ENCODE measurements around the gene SMCP. TPM values are rescaled to one million over a fixed set of nuclear protein-coding genes. Genes with fewer than 3 reads are reported as not detected.

SMCP gene
- polyA plus RNA-seq, 3 donors = not detected

DNA sequence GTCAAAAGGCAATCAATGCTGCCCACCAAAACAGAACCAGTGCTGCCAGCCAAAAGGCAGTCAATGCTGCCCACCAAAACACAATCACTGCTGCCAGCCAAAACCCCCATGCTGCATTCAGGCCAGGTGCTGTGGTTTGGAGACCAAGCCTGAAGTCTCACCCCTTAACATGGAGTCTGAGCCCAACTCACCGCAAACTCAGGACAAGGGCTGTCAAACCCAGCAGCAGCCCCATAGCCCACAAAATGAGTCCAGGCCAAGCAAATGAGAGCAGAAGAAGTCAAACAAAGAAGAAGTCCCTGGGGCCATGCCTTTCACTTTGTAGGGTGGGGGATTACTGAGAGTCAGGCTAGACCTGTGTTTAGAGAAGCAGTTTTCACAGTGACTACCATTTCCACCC, 6.4 kb downstream of the SMCP start:
- no peak for DNase-seq (ENCODE audit: extremely low read depth in 1 of 11, low read depth in 9 of 11, low spot score in 4 of 11)

DNA sequence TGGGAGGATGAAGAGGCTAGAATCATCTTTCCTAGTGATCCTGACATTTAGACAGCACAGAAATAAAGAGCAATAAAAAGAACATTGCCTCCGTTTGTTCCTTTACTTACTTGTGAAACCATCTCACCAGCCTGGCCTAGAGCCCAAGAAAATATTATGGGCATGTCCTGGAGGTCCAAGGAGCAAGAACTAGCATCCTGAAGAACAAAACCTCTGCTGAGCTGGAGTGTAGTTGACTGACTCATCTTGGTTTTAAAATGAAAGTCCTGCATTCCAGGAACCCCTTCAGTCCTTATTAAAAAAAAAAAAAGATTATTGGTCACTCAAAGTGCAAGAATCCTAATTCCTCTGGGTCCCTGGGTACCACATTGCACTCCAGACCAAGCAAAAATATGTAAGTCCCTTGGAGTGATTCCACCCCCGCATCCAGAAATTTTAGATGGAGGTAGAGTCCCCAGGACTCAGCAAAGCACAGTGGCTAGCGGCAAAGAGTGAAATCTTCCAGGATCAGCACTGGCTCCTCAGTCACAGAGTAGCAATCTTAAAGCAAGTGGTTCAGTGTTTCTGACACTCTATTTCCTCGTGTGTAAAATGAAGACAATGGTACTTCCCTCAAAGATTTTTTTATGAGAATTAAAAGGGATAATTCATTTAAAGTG, 7.0 kb downstream of the SMCP start:
- DNase-seq (ENCODE audit: extremely low read depth in 1 of 11, low read depth in 9 of 11, low spot score in 4 of 11) = no peak

DNA sequence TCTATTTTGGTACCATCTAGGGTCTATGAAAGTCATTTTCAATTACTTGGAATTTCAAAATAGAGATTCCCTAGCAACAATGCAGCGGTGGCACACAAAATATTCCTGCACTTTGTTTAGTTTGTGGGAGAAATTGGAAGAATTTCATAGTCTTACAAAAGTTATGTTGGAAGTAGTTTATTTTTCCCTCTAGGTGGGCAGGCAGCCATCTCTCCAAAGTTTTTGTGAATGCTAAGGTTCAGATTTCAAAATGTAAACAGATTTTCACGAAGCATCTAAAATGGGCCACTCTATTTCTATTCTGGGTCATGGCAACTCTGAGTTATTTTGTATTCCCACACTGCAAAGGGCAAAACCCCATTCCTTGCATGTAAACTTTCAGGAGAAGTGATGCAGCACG, 8.0 kb downstream of the SMCP start:
- no peak for DNase-seq (ENCODE audit: extremely low read depth in 1 of 11, low read depth in 9 of 11, low spot score in 4 of 11)

DNA sequence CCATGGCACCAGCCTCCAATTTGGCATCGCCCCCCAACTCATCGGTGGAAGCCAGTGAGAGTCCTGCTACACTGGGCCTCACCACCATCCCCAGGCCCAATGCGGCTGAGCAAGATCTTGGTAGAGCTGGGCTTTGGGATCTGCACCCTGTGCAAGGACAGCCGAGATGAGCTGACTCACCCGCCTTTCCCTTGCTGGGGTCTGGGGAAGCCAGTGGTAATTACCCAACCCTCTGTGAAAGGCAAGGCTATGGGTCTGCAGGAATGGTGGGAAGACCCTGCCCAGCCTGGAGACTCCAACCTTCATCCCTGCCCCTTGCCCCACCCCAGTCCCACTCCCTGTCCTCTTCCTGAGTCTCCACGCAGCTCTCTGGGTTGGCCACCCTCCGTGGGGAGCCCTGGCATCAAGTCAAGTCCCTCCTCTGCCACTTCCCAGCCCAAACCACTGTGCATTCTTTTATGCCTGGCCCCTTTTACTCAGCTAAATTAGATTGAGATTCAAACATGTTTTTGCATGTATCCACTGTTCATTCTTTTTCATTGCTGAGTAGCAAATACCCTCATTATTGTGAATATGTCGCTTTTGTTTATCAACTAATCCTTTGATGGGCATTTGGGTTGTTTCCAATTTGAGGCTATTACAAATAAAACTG, 8.8 kb downstream of the SMCP start:
- no peak for DNase-seq (ENCODE audit: extremely low read depth in 1 of 11, low read depth in 9 of 11, low spot score in 4 of 11)

DNA sequence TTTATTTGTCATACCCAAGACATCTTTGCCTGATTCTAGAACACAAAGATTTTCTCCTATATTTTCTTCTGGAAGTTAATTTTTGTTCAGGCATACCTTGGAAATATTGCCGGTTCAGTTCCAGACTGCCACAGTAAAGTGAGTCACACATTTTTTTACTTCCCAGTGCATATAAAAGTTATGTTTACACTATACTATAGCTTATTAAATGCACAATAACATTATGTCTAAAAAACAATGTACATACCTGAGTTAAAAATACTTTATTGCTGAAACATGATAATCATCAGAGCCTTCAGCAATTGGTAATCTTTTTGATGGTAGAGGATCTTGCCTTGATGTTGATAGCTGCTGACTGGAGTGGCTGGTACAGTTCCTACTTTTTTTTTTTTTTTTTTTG, 10.0 kb downstream of the SMCP start:
- DNase-seq (ENCODE audit: extremely low read depth in 1 of 11, low read depth in 9 of 11, low spot score in 4 of 11) = no peak

DNA sequence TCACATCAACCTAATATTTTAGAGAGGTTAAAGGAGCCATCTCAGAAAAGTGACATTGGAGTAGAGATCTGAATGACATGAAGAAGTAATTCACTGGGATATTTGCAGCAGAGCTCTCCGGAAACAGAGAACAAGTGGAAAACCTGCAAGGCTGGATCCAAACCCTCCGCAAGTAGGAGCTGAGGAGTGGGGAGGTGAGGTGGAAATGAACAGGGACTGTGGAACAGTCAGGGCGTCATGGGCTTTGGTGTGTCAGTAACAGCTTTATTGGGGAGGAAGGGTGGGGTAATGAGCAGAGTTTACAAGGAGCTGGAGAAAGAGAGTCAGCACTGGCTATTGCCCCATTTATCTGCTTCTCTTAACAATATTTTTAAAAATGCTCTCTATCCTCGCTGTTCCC, 20.9 kb downstream of the SMCP start:
- no peak for DNase-seq (ENCODE audit: extremely low read depth in 1 of 11, low read depth in 9 of 11, low spot score in 4 of 11)

DNA sequence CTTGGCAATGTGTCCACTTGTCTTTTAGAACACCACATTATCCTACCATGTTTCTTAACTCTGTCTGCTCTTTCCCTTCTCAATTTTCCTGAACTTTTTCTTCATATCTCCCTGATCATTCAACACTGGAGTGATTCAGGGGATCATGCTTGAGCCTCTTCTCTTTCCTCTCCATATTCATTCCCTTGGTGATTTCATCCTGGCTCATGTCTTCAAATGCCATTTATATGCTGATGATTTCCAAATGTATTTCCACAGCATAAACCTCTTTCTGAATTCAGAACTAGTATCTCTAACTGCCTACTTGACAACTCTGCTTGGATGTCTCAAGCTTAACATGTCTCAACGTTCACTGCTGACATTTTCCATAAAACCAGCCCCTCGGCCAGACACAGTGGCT, 21.8 kb downstream of the SMCP start:
- no peak for DNase-seq (ENCODE audit: extremely low read depth in 1 of 11, low read depth in 9 of 11, low spot score in 4 of 11)

DNA sequence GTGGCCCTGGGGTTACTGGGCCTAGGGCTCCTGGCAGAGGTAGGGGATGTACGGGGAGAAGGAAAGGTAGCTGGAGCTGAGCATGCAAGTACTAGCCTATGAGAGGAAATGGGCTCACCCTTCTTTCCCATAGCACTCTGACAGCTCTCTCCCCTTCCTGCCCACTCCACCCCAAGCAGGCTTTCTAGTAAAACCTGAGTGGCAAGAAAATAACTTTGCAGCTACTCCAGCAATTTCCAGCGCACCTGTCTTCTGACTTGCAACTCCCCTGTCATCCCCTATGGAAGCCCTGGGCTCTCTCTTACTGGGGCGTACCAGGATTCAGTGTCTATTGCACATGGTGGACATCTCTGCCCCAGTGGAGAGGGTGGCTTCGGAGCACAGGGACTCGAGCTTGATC, 23.5 kb downstream of the SMCP start:
- no peak for DNase-seq (ENCODE audit: extremely low read depth in 1 of 11, low read depth in 9 of 11, low spot score in 4 of 11)

DNA sequence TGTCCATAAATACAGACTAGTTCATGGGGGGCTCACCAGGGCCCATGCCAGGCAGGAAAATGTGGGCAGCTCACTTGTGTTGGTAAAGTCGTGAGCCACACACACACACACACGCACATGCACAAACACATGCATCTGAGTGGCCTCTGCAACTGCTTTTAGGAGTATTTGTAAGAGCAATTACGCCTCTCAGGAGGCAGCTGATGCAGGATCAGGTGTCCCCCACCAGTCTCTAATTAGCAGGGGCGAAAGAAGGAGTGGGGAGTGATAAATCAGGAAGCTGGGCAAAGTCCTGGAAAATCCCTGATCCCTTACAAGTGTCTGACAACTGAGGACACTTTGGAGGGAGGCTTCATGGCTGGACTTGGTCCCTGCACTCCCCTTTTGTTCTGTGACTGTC, 24.5 kb downstream of the SMCP start:
- peak in 8 of 11 donors; percentile 3 to 44 (median 20) for DNase-seq (ENCODE audit: extremely low read depth in 1 of 11, low read depth in 9 of 11, low spot score in 4 of 11)

DNA sequence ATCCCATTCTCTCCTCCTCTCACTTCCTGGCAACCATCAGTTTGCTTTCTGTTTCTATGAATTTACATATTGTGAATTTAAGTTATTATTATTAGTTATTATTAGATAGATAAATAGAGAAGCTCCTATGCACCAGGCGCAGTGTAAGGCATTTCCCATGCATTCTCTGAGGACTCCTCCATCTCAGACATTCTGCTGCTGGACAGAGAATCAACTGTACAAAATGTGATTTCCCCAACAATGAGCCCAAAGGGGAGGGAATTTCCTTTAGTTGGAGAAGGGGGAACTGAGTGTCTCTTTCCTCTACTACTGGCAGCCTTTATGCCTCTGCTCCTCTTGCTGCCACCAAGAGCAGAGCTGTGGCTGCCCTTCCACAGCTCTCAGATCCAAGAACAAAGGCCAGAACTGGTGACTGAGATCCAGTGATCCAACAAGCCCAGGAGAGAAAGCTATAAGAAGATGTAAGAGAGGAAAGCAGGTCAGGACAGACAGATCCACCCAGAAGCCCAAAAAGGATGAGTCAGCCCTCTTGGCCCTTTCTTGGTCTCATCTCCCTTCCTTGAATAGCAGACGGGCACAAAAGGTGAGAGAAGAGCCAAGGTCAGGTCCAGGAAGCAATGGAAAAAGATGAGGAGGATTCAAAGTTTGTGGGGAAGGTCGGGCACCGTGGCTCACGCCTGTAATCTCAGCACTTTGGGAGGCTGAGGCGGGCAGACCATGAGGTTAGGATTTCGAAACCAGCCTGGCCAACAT, 26.7 kb downstream of the SMCP start:
- DNase-seq (ENCODE audit: extremely low read depth in 1 of 11, low read depth in 9 of 11, low spot score in 4 of 11) = no peak

DNA sequence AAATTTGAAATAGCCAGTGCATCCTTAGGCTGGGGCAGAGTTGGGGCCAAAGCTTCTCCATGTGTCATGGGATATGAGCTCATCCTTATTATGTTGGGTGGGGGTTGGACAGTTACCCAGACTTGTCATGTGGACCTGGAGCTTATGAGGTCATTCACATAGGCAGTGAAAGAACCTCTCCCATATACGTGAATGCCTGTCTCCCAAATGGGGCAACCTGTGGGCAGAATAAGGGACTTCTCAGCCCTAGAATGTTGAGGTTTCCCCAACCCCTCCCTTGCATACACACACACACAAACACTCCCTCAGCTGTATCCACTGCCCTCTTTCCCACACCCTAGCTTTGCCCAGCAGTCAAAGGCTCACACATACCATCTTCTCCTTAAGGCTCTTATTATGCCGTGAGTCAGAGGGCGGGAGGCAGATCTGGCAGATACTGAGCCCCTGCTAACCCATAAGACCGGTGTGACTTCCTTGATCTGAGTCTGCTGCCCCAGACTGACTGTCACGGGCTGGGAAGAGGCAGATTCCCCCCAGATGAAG, 28.0 kb downstream of the SMCP start:
- DNase-seq (ENCODE audit: extremely low read depth in 1 of 11, low read depth in 9 of 11, low spot score in 4 of 11) = no peak

DNA sequence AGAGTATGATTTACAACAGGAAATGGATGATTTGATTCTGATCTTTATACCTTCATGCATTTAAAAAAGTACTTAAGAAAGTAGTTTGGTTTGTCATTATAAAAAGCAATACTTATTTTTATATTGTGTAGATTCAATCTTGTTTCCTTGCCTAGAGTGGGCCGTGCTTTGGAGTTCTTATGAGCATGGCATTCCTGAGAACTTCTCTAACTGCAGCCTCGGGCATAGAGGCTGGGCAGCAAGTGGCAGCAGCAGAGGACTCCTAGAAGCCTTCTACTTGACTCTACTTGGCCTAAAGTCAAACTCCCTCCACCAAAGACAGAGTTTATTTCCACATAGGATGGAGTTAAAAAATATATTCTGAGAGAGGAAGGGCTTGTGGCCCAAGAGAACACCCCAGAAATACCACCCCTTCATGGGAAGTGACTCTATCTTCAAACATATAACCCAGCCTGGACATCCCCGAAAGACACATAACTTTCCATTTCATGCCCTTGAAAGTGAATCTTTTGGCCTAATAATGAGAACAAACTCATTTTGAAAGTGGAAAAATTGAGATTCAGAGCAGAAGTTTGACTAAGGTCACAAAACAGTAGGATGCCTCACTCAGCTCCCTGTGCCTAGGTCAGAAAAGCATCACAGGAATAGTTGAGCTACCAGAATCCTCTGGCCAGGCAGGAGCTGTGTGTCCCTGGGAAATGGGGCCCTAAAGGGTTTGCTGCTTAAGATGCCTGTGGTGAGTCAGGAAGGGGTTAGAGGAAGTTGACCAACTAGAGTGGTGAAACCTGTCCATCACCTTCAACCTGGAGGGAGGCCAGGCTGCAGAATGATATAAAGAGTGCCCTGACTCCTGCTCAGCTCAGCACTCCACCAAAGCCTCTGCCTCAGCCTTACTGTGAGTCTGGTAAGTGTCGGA, 29.8 kb downstream of the SMCP start, which contains the start of gene IVL:
Gene IVL, plus strand, starts transcription at position 861 of the 916 bp plus-strand sequence. CDS start 1,252 bp downstream, outside the sequence.
- DNase-seq (ENCODE audit: extremely low read depth in 1 of 11, low read depth in 9 of 11, low spot score in 4 of 11) = no peak

DNA sequence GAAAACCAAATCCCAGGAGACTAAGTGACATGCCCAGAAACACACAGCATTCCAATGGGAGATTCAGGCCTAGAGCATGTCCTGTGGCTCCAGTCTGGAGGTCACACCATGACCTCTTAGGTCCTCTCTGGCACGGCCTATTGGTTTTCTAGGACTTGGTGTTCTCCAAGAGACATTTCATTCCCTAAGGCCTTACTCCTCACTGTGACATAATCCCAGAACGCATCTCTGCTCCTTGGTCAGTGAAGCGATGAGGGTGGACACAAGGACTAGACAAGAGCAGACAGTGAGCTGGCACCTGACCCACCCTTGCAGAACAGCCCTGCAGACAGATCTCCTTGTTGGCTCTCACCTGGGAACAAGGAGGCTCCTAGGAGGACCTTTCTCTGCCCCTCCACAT, 31.1 kb downstream of the SMCP start:
- DNase-seq (ENCODE audit: extremely low read depth in 1 of 11, low read depth in 9 of 11, low spot score in 4 of 11) = no peak

DNA sequence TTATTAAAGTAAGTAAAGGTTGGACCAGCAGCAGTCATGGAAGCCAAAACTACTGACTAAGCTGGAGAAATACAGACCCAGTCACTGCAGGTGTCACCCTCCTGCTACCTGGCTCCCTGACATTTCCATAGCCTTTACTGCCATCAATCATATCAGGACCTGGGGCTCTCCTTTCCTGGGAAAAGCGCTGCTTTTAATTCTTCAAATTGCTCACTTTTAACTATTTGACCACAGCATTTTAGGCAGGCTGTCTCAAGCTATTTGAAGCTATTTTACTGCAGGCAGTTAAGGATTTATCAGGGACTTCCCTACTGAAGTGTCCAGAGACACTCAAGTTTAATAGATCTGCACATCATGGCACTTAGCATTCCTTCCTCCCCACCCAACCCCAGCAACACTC, 34.3 kb downstream of the SMCP start:
- DNase-seq (ENCODE audit: extremely low read depth in 1 of 11, low read depth in 9 of 11, low spot score in 4 of 11) = no peak

DNA sequence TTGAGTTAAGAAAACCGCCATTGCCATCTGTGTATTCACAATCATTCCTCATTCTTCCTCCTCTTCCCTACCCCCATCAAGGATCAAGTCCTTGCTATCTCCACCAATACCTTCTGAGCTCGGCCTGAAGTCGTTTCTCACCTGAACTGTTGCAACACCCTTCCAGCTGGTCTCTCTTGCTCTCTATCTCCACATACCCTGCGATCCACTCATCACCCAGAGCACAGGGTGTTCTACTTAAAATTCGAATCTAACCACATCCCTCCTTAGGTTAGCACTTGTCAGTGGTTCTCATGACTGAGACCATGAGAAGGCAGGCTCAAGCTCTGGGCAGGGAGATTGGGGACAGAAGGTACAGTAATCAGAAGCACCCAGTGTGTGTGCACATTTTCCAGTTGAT, 34.8 kb downstream of the SMCP start:
- no peak for DNase-seq (ENCODE audit: extremely low read depth in 1 of 11, low read depth in 9 of 11, low spot score in 4 of 11)

DNA sequence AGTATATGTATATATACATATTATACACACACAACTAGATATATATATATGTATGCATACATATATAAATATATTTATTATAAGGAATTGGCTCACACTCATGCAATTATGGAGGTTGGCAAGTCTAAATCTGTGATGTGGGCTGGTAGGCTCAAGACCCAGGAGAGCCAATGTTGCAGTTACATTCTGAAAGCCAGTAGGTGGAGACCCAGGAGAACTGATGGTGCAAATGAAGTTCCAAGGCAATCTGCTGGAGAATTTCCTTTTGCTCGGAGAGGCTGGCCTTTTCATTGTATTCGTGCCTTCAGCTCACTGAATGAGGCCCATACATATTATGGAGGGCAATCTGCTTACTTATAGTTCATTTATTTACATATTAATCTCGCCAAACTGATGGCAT, 39.7 kb downstream of the SMCP start:
- DNase-seq (ENCODE audit: extremely low read depth in 1 of 11, low read depth in 9 of 11, low spot score in 4 of 11) = peak in 3 of 11 donors; percentile 2 to 29 (median 20)

DNA sequence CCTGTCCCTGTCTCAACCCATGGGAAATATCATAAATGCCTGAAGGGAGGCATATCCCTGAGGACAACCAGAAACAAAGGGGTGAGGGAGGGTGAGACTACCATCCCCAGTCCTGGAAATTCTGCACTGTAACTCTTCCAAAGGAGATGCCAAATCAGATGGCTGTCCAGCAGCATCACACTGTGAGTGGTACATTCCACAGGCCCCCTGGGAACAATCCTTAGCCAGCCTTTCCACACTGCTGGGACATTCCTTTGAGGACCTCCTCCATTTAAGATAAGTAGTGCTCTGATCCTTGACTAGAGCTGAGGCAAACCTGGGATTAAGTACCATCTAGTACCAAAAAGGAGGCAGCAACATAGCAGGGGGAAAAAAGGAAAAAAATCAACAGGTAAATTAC, 40.9 kb downstream of the SMCP start:
- DNase-seq (ENCODE audit: extremely low read depth in 1 of 11, low read depth in 9 of 11, low spot score in 4 of 11) = no peak

DNA sequence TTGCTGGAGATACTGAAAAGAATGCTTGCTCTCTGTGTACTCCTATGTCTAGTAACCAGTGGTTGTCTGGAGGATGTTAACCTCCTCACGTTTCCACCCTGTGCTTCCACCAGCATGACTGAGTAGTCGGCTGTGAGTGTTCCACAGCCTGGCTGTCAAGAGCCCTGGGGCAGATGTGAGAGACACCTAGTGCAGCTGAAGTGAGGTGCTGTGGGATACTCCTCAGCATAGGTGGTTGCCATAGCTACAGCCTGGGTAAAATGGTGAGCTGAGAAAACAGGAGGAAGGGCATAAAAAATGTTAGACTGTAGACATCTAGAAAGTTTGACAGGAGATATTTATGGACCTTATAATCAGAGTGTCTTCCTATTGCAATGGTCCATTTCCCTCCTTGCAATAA, 46.1 kb downstream of the SMCP start:
- no peak for DNase-seq (ENCODE audit: extremely low read depth in 1 of 11, low read depth in 9 of 11, low spot score in 4 of 11)

DNA sequence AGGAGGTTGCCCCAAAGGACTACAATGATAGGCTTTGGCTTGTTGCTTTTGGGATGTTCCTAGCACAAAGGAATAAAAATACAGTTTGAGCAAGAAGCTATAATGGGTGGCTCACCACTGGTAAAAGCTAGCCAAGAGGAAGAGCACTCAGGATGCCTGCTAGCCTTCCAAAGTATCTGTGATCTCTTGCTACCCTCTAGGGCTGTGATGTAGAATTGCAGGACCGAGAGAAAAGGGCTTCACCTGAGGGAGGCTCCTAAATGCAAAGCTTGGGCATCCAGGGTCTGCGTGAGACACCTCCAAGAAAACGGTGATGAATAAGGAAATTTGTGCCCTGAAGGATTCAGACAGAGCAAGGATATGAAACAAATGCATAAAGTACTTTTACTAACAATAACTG, 48.0 kb downstream of the SMCP start:
- DNase-seq (ENCODE audit: extremely low read depth in 1 of 11, low read depth in 9 of 11, low spot score in 4 of 11) = no peak
